Activated naive CD4-positive, alpha-beta T cell (primary cell): Measurements from ENCODE around the gene DCAF12.
"Not testable (repeated sequence)": the region's sequence is repeated elsewhere in the genome, so short reads cannot be mapped to it uniquely, and the experiment has no call there.

ENCODE experiments used
- DNase-seq, 4 experiments: peaks; one replicate each; lab custom pipeline; 2025; lab: John Stamatoyannopoulos, UW

The DCAF12 gene

DNA sequence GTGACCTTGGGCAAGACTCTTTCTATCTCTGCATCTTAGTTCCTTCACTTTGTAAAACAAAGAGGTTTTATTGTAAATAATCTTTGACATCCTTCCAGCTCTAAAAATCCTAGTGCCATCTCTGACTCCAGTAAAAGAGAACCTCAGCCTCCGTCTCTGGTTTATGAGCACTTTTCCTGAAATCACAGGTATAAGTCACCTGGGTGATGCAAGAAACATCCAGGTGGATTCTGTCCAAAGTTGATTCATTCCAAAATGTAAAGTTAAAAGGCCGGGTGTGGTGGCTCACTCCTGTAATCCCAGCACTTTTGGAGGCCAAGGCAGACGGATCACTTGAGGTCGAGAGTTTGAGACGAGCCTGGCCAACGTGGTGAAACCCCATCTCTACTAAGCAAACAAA, 56.7 kb downstream of the DCAF12 start:
- DNase-seq, result no peak

DNA sequence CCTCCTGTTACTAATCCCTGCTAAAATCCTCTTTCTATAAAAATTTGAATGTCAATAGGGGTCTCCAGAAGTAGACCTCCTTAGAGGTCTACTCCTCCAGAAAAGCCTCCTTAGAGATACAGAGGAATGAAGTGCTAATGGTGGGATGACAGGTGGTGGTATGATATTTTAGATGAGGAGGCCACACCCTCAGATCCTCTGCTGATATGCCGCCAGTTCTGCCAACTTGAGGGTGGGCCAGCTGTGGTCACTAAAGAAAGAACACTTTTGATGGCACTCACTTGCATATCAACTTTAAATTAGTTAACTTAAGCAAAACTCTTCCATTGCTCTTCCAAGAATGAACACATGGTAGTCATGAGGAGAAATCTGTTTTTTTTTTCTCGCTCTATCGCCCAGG, 61.0 kb downstream of the DCAF12 start:
- DNase-seq, result no peak

GRCh38 chr9:34059954-34060353, 66.5 kb downstream of the DCAF12 start:
- no peak for DNase-seq

DNA sequence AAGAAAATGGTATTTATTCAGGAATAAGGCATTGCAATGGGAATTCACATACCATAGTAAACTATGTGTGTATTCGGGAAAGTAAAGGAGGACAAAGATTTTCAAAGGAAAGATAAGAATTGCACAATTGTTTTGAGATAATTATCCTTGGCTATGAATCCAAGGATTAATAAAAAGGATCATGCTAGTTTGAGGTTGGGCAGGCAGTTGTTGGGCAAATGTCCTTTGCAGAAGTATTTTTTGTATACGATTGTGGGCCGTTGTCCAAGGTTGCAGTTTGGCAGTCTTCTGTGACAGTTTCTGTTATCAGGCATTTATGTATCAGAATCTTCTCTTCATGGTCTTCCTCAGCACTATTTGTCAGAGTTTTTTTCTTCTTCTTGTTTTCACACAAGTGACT, 67.2 kb downstream of the DCAF12 start:
- DNase-seq, result no peak

GRCh38 chr9:34049630-34050384, 76.7 kb downstream of the DCAF12 start:
- no peak for DNase-seq

DNA sequence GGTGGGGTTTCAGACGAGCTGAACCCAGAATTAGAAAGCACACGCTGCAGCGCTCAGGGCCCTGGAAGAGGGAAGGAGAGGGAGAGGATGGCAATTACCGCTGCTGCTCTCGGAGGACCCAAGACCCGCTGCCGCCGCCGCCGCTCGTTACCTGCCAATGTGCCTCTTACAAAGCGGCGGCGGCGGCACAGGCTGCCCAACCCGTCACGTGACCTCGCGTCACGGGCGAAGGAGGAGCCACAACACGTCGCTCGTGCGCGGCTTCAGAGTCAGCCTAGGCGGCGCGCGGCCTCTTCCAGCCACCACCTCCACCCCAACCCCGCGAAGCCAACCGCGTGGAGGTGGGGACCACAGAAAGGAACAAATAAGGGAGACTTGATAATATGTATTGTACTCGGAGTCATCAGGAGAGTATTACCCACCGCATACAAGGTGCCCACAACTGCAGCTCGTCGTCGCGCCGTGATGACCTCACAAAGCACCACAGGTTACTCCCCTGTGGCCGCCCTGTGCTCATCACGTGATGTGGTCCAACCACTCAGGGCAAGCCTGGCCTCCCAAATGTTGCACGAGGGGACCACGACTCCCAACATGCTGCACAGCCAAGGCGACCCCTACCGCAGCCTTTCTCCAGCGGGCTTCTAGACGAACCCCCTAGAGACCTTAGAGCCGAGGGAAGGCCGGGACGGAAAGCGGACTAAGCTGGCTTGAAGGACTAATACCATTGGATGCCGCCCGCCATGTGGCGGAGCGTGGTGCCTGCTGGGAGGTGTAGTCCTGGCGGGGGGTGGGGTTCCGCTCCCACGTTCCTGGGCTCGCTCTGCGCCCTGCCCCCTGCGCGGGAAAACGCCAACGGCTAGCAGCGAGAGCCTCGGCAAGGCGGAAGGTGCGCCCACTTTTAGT, 77.5 kb downstream of the DCAF12 start, which contains the start of gene UBAP2:
Gene UBAP2, minus strand, starts transcription at position 161 of the 903 bp plus-strand sequence. CDS start 31,739 bp downstream, outside the sequence.
- DNase-seq, result peak; percentile 96 to 98 (median 98)

DNA sequence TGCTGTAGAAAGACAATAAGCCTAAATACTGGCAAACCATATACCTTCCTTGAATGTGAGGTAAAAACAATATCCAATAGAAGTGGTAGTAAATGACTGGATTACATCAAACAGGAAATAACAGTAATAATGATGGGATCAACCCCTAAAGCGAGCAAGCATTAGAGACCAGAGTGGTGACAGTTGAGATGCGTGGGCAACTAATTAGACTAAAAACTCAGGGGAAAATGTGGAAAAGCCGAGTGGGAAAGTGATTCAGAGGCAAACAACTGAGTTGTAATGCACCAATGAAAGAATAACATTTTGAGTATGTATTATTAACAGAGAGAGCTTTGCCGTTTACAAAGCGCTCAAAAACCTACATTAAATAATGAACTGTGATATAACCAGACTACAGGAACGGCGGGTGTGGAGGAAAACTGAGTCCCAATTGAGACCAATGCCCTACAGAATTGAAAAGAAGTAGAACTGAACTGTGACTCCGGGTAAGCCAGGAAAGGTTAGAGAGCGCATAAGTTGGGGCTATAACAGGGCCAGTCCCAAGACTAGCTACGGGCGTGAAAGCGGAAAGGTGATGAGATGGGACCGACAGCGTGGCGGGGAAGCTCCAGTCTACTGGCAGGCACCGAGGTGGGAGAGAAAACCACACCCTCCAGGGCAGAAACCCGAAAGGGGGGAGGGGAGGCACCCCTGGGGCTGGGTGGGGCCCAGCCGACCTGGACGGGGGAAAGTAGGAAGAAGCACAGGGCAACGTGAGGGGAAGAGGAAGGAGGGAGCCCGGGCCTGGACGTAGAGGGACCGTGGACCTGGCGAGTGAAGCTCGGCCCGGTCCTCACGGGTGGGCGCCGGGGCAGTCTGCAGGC, 78.4 kb downstream of the DCAF12 start:
- peak; percentile 1 to 37 (median 30) for DNase-seq

DNA sequence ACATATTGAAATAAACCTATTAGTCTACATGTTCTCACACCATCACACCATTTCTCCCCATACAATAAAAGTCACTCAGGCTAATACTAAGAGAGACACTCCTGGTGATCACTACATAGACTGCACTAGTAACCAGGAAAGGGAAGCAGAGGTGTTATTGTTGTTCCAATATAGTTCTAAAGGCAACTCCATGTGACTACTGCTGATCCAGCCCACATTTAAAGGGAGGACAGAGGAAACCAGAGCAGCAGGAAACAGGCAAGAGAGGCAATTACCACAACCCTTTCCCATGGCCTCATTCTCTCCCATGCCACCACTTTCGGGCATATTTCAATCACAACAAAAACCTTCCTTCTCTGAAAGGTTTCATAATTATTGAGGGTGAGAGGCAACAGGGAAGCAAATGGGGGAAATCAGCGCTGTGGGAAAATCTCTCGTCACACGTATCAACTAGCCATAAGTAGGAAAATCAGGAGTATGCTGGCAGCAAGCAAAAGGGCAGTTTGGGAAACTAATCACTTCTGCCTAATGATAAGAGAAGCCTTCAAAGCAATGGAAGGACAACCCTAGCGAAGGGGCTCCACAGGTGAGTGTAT, 79.6 kb downstream of the DCAF12 start:
- no peak for DNase-seq

DNA sequence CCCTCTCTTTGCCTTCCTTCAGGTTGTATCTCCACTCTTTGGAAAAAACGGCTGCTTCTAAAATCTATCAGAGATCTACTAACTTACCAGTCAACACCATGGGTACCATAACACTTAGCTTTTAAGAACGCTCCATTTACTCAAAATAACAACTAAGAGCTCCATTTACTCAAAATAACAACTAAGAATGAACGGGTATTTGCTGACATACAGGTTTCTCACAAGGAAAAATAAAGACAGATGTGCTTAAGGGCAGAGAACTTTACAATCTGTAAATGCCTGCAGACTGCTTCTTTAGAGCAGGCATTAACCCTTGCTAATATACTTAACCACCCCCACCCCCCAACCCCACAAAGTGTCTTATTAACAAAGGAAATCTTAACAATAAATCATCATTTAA, 80.6 kb downstream of the DCAF12 start:
- DNase-seq, result no peak

- not testable (repeated sequence) for DNase-seq
Measured at GRCh38 chr9:34042074-34042473, 84.4 kb downstream of the DCAF12 start.

DNA sequence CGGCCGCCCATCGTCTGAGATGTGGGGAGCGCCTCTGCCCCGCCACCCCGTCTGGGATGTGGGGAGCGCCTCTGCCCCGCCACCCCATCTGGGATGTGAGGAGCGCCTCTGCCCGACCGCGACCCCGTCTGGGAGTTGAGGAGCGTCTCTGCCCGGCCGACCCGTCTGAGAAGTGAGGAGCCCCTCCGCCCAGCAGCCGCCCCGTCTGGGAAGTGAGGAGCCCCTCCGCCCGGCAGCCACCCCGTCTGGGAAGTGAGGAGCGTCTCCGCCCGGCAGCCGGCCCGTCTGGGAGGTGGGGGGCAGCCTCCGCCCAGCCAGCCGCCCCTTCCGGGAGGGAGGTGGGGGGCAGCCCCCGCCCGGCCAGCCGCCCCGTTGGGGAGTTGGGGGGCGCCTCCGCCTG, 87.6 kb downstream of the DCAF12 start:
- DNase-seq, result not testable (repeated sequence)

DNA sequence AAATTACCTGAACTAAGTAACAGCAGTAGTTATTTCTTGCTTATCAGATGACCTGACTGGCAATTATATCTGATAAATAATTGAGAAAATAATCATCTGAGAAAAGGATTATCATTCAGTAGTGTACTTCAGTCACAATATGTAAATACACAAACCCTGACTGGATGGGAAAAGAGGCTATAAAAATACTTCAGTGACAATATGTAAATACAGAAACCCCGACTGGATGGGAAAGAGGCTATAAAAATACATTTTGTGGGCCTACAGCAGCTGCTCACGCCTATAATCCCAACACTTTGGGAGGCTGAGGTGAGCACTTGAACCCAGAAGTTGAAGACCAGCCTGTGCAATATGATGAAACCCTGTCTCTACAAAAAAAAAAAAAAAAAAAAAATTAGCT, 88.9 kb downstream of the DCAF12 start:
- DNase-seq, result no peak

- DNase-seq, result no peak
Measured at GRCh38 chr9:34036625-34037024, 89.9 kb downstream of the DCAF12 start.
